Natural killer cell (primary cell): ENCODE measurements around the gene INHBC. TPM values are rescaled to one million over a fixed set of nuclear protein-coding genes. Genes with fewer than 3 reads are reported as not detected.
A peak's percentile ranks its signal among the peaks of the same experiment; 100 is the strongest.
"Not testable (repeated sequence)": the region's sequence is repeated elsewhere in the genome, so short reads cannot be mapped to it uniquely, and the experiment has no call there.

ENCODE experiments used
- ATAC-seq, 3 donors: fragments of 150-1000 bp in 2 of 3; fragments of 200-7000 bp in 1 of 3; cut with Tn5 transposase; 1 replicate in 1 of 3; 2 replicates in 2 of 3; pipeline ENCODE4 v1.10.0; 2021; ENCODE audit warnings: mild to moderate bottlenecking in 2 of 3, moderate library complexity in 2 of 3
- DNase-seq, 2 donors: peaks; one replicate each; pipeline versions ENCODE4 v3.0.0 to v3.0.0-alpha.2; 2013 to 2021; ENCODE audit warnings: mixed read lengths in 1 of 2
- H3K27ac ChIP-seq: one replicate; pipeline ENCODE4 v1.5.1; 2013; ENCODE audit warnings: mild to moderate bottlenecking, low read length
- H3K27me3 ChIP-seq: one replicate; pipeline ENCODE4 v1.6.1; 2013; ENCODE audit warnings: low read length; ENCODE audit not compliant: control insufficient read depth, insufficient read depth
- H3K36me3 ChIP-seq: one replicate; pipeline ENCODE4 v1.6.1; 2013; ENCODE audit warnings: low read length; ENCODE audit not compliant: control insufficient read depth, insufficient read depth
- H3K4me1 ChIP-seq: one replicate; pipeline ENCODE4 v1.6.1; 2013; ENCODE audit warnings: low read length; ENCODE audit not compliant: control insufficient read depth, insufficient read depth
- H3K4me3 ChIP-seq: one replicate; pipeline ENCODE4 v1.5.1; 2013; ENCODE audit warnings: low read length
- H3K9me3 ChIP-seq: one replicate; pipeline ENCODE4 v1.6.1; 2013; ENCODE audit warnings: low read length; ENCODE audit not compliant: control insufficient read depth, insufficient read depth
- H3K27ac Mint-ChIP-seq, 2 donors: one replicate each; pipeline ENCODE4 v1.8.0; 2022; ENCODE audit warnings: mild to moderate bottlenecking in 2 of 2, mixed read lengths in 2 of 2, moderate library complexity in 1 of 2
- H3K27me3 Mint-ChIP-seq, 2 donors: one replicate each; pipeline ENCODE4 v1.8.0; 2022; ENCODE audit warnings: low read depth in 2 of 2, mixed read lengths in 2 of 2
- H3K36me3 Mint-ChIP-seq: one replicate; pipeline ENCODE4 v1.8.0; 2022; ENCODE audit warnings: mixed read lengths
- H3K4me1 Mint-ChIP-seq, 2 donors: one replicate each; pipeline ENCODE4 v1.8.0; 2022; ENCODE audit warnings: mixed read lengths in 2 of 2
- H3K4me3 Mint-ChIP-seq: one replicate; pipeline ENCODE4 v1.8.0; 2022; ENCODE audit warnings: mild to moderate bottlenecking, moderate library complexity, mixed read lengths
- H3K9me3 Mint-ChIP-seq, 2 donors: one replicate each; pipeline ENCODE4 v1.8.0; 2022; ENCODE audit warnings: mixed read lengths in 2 of 2
- WGBS: methylation state at CpG from one replicate; pipeline ENCODE4 v1.1.7; 2013; ENCODE audit warnings: missing lambda C conversion rate; ENCODE audit not compliant: insufficient coverage; 5-methylcytosine and 5-hydroxymethylcytosine counted together
- intact Hi-C: fragments of 100-400 bp; cut with micrococcal nuclease; formaldehyde crosslinking; loops from one replicate; pipeline ENCODE4 v1.14.2; 2022
- total RNA-seq, 4 donors: library from RNA; stranded (reverse); fragments of 120-200 nt in 1 of 4; gene quantifications; one replicate each; pipeline versions ENCODE4 v1.2.3 to v1.2.4, GENCODE V29; 2013 to 2022
- TF ChIP-seq, protein P1 (sequence below): fragments of 200-600 bp; IDR thresholded peaks from one replicate; pipeline ENCODE4 v1.8.0; 2022; ENCODE audit warnings: antibody characterized with exemption

INHBC gene
- total RNA-seq, 3 donors from 2014 or later (not counting 1 experiment from before 2014, with no cell fraction given) = 0.18 to 0.35 (median 0.31) TPM

DNA sequence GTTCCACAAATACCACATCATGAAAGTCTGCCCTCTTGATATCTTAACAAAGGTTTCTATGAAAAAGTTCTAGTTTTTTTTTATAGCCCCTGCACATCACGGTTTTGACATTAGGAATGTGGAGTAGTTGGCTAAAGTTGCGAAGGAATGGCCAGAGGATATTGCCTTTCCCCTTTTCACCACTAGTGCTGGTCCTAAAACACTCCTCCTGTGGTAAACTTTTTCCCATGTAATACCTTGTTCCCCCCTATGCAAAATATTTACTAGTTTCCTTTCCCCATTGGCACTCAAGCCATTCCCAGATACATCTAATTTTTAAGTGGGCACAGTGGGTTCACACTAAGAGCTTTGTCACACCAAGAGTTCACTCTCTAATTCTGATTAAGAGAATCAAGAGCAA lies 37.1 kb upstream of the INHBC start:
- 100% methylated on average over 2 of the region's 2 CpGs for WGBS
- H3K4me3 Mint-ChIP-seq = no peak overlapping the region
- H3K27ac ChIP-seq = no peak overlapping the region
- ATAC-seq = no peak
- H3K4me1 Mint-ChIP-seq = peaks cover 17 to 24% of the 10 kb centered on the region in 2 donors
- intact Hi-C loops = no loop called here
- no peak for DNase-seq
- no peaks in the 10 kb centered on the region for H3K9me3 ChIP-seq
- H3K36me3 Mint-ChIP-seq = no peaks in the 10 kb centered on the region
- H3K4me3 ChIP-seq = no peak overlapping the region
- H3K36me3 ChIP-seq = peaks cover 11% of the 10 kb centered on the region
- no peaks in the 10 kb centered on the region for H3K9me3 Mint-ChIP-seq
- H3K4me1 ChIP-seq = no peaks in the 10 kb centered on the region
- TF ChIP-seq, protein P1, sequence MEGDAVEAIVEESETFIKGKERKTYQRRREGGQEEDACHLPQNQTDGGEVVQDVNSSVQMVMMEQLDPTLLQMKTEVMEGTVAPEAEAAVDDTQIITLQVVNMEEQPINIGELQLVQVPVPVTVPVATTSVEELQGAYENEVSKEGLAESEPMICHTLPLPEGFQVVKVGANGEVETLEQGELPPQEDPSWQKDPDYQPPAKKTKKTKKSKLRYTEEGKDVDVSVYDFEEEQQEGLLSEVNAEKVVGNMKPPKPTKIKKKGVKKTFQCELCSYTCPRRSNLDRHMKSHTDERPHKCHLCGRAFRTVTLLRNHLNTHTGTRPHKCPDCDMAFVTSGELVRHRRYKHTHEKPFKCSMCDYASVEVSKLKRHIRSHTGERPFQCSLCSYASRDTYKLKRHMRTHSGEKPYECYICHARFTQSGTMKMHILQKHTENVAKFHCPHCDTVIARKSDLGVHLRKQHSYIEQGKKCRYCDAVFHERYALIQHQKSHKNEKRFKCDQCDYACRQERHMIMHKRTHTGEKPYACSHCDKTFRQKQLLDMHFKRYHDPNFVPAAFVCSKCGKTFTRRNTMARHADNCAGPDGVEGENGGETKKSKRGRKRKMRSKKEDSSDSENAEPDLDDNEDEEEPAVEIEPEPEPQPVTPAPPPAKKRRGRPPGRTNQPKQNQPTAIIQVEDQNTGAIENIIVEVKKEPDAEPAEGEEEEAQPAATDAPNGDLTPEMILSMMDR = no peak
- peak overlapping the region in 1 of 2 donors; percentile 60 for H3K27ac Mint-ChIP-seq
- no peaks in the 10 kb centered on the region for H3K27me3 Mint-ChIP-seq
- H3K27me3 ChIP-seq = no peaks in the 10 kb centered on the region

GRCh38 chr12:57399718-57400463 lies 34.7 kb upstream of the INHBC start:
- H3K9me3 Mint-ChIP-seq, ATAC-seq, H3K4me1 ChIP-seq, H3K27me3 Mint-ChIP-seq, H3K9me3 ChIP-seq, H3K27me3 ChIP-seq, H3K36me3 Mint-ChIP-seq, H3K4me3 Mint-ChIP-seq, DNase-seq, intact Hi-C loops, H3K4me3 ChIP-seq, H3K27ac ChIP-seq, H3K36me3 ChIP-seq: not testable (repeated sequence)
- WGBS = 96% methylated on average over 2 of the region's 7 CpGs
- H3K27ac Mint-ChIP-seq = peak overlapping the region in 1 of 2 donors; percentile 31
- peaks cover 17 to 24% of the 10 kb centered on the region in 2 donors for H3K4me1 Mint-ChIP-seq

DNA sequence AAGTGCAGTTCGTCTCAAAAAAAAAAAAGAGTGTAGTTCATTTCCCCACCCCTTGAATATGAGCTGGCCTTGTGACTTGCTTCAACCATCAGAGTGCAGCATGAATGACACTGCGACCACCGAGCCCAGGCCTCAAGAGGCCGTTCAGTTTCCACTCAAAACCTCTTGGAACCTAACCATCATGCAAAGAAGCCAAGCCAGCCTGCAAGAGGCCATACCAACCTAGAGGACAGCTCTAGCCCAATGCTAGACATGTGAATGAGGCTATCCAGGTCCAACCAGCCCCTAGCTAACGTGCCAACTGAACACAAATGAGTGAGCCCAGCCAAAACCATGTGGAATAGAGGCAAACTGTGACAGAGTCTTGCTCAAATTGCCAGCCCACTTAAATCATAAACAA lies 33.4 kb upstream of the INHBC start:
- DNase-seq = no peak
- H3K27me3 ChIP-seq = no peaks in the 10 kb centered on the region
- Mint-ChIP-seq H3K36me3 (no peaks in the 10 kb centered on the region), H3K4me1 (peaks cover 17 to 32% of the 10 kb centered on the region in 2 donors), H3K27me3 (no peaks in the 10 kb centered on the region), H3K27ac (peak overlapping the region; percentile 30 to 43), H3K9me3 (no peaks in the 10 kb centered on the region), H3K4me3 (no peak overlapping the region)
- no peak overlapping the region for H3K4me3 ChIP-seq
- H3K27ac ChIP-seq = no peak overlapping the region
- 89% methylated on average over 5 of the region's 5 CpGs for WGBS
- intact Hi-C loops = no loop called here
- ATAC-seq = no peak
- H3K9me3 ChIP-seq = no peaks in the 10 kb centered on the region
- H3K4me1 ChIP-seq = no peaks in the 10 kb centered on the region
- no peaks in the 10 kb centered on the region for H3K36me3 ChIP-seq
- TF ChIP-seq, protein P1 = no peak

DNA sequence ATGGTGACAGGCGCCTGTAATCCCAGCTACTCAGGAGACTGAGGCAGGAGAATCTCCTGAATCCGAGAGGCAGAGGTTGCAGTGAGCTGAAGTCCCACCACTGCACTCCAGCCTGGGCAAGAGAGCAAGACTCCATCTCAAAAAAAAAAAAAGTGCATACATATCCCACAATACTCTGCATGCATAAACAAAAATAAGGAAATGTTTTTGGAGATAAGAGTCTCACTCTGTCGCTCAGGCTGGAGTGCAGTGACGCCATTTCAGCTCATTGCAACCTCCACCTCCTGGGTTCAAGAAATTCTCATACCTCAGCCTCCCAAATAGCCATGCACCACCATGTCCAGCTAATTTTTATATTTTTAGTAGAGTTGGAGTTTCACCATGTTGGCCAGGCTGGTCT lies 32.4 kb upstream of the INHBC start:
- peaks cover 17 to 31% of the 10 kb centered on the region in 2 donors for H3K4me1 Mint-ChIP-seq
- H3K27me3 ChIP-seq, DNase-seq, H3K27ac ChIP-seq, ATAC-seq, H3K36me3 Mint-ChIP-seq, H3K27me3 Mint-ChIP-seq, H3K4me3 Mint-ChIP-seq, intact Hi-C loops, H3K9me3 ChIP-seq, H3K27ac Mint-ChIP-seq, H3K9me3 Mint-ChIP-seq, H3K4me1 ChIP-seq, H3K4me3 ChIP-seq, H3K36me3 ChIP-seq: not testable (repeated sequence)
- 92% methylated on average over 3 of the region's 4 CpGs for WGBS
